ENCODE results near the gene YPEL1. TPM values are rescaled to one million over a fixed set of nuclear protein-coding genes. Genes with fewer than 3 reads are reported as not detected.
"Not testable (repeated sequence)": the region's sequence is repeated elsewhere in the genome, so short reads cannot be mapped to it uniquely, and the experiment has no call there.

The YPEL1 gene
- total RNA-seq, 2 donors from 2014 or later, result 1.2 to 1.8 TPM

GRCh38 chr22:21691816-21692215 is 43.8 kb downstream of the YPEL1 start:
- no peak for DNase-seq (ENCODE audit: low spot score)
- intact Hi-C loops (cut with DNase I), result no loop called here

- DNase-seq (ENCODE audit: low spot score), result no peak
- intact Hi-C loops (cut with DNase I), result no loop called here
Observed at GRCh38 chr22:21690401-21690801, 45.2 kb downstream of the YPEL1 start.

GRCh38 chr22:21688706-21689381 is 46.8 kb downstream of the YPEL1 start:
- intact Hi-C loops (cut with DNase I), result no loop called here
- peak; percentile 77 for DNase-seq (ENCODE audit: low spot score)

- no peak for DNase-seq (ENCODE audit: low spot score)
- intact Hi-C loops (cut with DNase I), result no loop called here
Observed at GRCh38 chr22:21688341-21688705, 47.3 kb downstream of the YPEL1 start.

- DNase-seq (ENCODE audit: low spot score), result no peak
- intact Hi-C loops (cut with DNase I), result no loop called here
Observed at GRCh38 chr22:21687685-21688259, 47.8 kb downstream of the YPEL1 start.

- intact Hi-C loops (cut with DNase I), result no loop called here
- DNase-seq (ENCODE audit: low spot score), result no peak
Observed at GRCh38 chr22:21686634-21687393, 48.8 kb downstream of the YPEL1 start.

- intact Hi-C loops (cut with DNase I), result no loop called here
- no peak for DNase-seq (ENCODE audit: low spot score)
Observed at GRCh38 chr22:21686193-21686608, 49.4 kb downstream of the YPEL1 start.

GRCh38 chr22:21685164-21685513 is 50.5 kb downstream of the YPEL1 start:
- DNase-seq (ENCODE audit: low spot score), result no peak
- intact Hi-C loops (cut with DNase I), result no loop called here

GRCh38 chr22:21684492-21685163 is 51.0 kb downstream of the YPEL1 start:
- DNase-seq (ENCODE audit: low spot score), result no peak
- intact Hi-C loops (cut with DNase I), result no loop called here

- DNase-seq (ENCODE audit: low spot score), result no peak
- intact Hi-C loops (cut with DNase I), result no loop called here
Observed at GRCh38 chr22:21683401-21683811, 52.2 kb downstream of the YPEL1 start.

GRCh38 chr22:21682385-21683175 is 53.0 kb downstream of the YPEL1 start:
- intact Hi-C loops (cut with DNase I), result no loop called here
- no peak for DNase-seq (ENCODE audit: low spot score)

- intact Hi-C loops (cut with DNase I), result no loop called here
- no peak for DNase-seq (ENCODE audit: low spot score)
Observed at GRCh38 chr22:21681566-21682370, 53.8 kb downstream of the YPEL1 start.

GRCh38 chr22:21680830-21681565 is 54.6 kb downstream of the YPEL1 start:
- no peak for DNase-seq (ENCODE audit: low spot score)
- intact Hi-C loops (cut with DNase I), result no loop called here

GRCh38 chr22:21679383-21679782 is 56.2 kb downstream of the YPEL1 start:
- intact Hi-C loops (cut with DNase I), result no loop called here
- DNase-seq (ENCODE audit: low spot score), result no peak

- intact Hi-C loops (cut with DNase I); DNase-seq (ENCODE audit: low spot score): not testable (repeated sequence)
Observed at GRCh38 chr22:21678842-21679241, 56.8 kb downstream of the YPEL1 start.

- no peak for DNase-seq (ENCODE audit: low spot score)
- intact Hi-C loops (cut with DNase I), result no loop called here
Observed at GRCh38 chr22:21677606-21678443, 57.8 kb downstream of the YPEL1 start.

- intact Hi-C loops (cut with DNase I), result no loop called here
- DNase-seq (ENCODE audit: low spot score), result no peak
Observed at GRCh38 chr22:21674638-21675245, 60.9 kb downstream of the YPEL1 start.
